Right ventricle myocardium superior (tissue), 1 donor: ENCODE measurements around the gene VGF. TPM values are rescaled to one million over a fixed set of nuclear protein-coding genes. Genes with fewer than 3 reads are reported as not detected.

Experiments used
- ATAC-seq: fragments of 200-7000 bp; cut with Tn5 transposase; one replicate; pipeline ENCODE4 v1.9.1; 2020; ENCODE audit warnings: mild to moderate bottlenecking; ENCODE audit not compliant: poor library complexity
- DNase-seq: peaks from one replicate; pipeline ENCODE4 v3.0.0-alpha.2; 2020
- intact Hi-C: fragments of 100-400 bp; cut with DNase I; formaldehyde crosslinking; loops from one replicate; pipeline ENCODE4 v1.11.2; 2022
- total RNA-seq: library from RNA; stranded (reverse); fragmentation: NEBNext Ultra II Directional; extraction: Animal tissue kit (Norgen Biotek cat#: 25700); gene quantifications from one replicate; pipeline ENCODE4 v1.2.1, GENCODE V29; 2021
- donor health status: DM: no; HTN: yes; CAD: no; lungs with severe emphysema.

The VGF gene
- total RNA-seq, 1 donor from 2014 or later, result not detected

DNA sequence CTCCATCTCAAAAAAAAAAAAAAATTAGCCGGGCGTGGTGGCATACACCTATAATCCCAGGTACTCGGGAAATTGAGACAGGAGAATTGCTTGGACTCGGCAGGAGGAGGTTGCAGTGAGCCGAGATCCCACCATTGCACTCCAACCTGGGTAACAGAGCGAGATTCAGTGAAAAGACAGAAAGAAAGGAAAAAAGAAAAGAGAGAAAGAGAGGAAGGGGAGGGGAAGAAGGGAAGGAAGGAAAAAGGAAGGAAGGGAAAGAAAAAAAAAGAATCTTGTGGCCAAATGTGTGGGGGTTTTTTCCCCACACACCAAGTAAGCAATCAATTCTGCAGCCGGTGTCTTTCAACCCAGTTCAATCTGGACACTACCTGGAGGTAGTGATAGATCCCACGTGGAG lies 23.7 kb upstream of the VGF start:
- intact Hi-C loops, result no loop called here
- ATAC-seq, result no peak
- DNase-seq, result no peak

DNA sequence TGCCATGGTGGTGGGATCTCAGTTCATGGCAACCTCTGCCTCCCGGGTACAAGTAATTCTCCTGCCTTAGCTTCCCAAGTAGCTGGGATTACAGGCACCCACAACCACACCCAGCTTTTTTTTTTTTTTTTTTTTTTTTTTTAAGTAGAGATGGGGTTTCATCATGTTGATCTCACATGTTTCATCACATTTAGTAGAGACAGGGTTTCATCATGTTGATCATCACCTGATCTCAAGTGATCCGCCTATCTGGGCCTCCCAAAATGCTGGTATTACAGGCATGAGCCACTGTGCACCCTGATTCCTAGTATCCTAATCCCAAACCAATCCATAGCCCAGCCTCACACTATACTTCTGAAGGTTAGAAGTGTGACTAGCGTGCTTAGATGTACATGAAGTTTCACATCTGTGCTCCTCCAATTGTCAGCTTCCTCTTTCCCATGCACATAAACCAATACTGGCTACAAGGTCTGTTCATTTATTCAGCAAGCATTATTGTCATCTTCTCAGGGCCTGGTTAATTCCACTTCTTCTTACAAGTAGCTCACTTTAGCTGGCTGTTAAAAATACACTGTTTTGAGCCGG lies 21.6 kb upstream of the VGF start:
- DNase-seq (no peak), ATAC-seq (no peak)
- intact Hi-C loops, result no loop called here

DNA sequence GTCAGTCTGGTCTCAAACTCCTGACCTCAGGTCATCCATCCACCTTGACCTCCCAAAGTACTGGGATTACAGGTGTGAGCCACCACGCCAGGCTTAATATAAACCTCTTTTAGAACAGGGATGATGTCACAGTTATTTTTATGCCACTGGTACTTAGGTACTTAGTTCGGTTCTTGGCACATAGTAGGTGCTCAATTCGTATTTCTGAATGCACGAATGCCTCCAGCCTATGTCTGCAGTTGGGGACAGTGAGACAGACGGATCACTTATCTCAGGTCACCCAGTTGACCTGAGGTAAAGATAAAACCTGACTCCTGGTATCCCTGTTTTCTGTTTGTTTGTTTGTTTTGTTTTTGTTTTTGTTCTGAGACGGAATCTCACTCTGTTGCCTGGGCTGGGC lies 20.8 kb upstream of the VGF start:
- ATAC-seq, result no peak
- intact Hi-C loops, result no loop called here
- no peak for DNase-seq

DNA sequence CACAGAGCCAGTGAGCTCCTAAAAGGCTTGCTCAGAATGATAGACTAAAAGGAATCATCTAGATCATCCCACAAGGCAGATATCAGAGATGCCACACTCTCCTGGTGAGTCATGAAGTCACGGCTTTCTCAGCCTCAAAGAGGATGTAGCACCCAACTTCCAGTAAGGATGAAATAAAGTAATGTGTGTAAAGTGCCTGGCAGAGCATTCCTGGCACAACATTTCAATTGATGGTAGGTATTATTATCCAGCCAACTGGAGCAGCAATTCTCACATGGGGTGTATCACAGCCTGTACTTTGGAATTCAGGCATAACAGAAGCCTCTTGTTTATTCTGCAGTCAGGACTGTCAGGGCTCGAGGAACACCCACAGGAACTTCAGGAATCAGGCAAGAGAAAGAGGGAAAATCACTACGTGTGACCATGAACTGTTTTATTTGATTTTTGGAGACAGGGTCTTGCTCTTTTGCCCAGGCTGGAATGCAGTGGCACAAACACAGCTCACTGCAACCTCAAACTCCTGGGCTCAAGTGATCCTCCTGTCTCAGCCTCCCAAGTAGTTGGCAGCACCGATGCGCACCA lies 20.0 kb upstream of the VGF start:
- no peak for DNase-seq
- intact Hi-C loops, result no loop called here
- no peak for ATAC-seq

DNA sequence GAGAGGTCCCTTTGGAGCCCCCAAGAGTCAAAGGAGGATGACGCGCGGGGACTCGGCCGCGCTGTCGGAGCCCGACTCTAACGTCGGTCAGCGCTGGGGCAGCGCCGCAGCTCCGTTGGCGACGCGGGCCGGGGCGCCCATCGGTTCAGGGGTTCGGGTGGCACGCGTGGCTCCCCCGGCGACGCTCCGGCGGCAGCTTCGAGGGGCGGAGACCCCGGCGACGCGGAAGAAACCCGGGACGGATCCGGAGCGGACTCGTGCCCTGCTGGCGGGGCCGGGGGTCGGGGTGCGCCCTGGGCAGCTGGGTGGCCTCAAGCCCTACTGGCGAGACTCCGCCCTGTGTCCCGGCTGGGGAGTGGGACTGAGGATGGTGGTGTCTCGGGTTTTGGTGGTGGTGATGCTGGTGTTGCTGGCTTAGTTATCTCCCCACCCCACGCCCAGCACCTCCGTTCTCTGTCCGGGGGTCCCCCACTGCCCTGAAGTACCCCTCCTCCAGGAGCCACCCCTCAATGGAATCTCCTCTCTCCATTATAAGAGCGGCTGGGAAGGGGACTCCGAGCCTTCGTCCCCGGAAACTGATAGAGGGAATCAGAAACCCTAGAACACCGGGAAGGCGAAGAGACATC lies 14.9 kb upstream of the VGF start, which contains the start of gene NAT16:
Gene NAT16 (minus strand): TSS at position 164 of the 626 bp plus-strand sequence. CDS start 5,486 bp downstream, outside the sequence.
- intact Hi-C loops, result no loop called here
- no peak for DNase-seq
- no peak for ATAC-seq

DNA sequence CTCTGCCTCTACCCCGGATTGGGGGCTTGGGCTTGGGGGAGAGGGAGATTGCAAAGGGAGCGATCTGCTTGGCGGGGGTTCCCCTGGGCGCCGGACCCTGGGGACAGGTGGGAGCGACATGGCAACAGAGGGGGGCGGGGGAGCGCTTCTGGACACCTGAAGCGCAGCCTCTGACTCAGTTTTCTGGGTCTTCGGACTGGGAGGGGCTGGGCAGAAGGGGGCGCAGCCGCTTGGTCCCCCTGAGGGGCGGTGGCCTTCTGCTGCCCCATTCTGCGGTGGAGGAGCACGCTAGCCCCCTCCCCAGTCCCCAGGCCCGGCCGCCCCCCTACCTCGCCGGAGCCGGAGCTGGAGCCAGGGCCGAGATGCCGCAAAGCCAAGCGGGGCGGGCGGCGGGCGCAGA lies 14.3 kb upstream of the VGF start:
- no peak for DNase-seq
- intact Hi-C loops, result no loop called here
- ATAC-seq, result no peak

DNA sequence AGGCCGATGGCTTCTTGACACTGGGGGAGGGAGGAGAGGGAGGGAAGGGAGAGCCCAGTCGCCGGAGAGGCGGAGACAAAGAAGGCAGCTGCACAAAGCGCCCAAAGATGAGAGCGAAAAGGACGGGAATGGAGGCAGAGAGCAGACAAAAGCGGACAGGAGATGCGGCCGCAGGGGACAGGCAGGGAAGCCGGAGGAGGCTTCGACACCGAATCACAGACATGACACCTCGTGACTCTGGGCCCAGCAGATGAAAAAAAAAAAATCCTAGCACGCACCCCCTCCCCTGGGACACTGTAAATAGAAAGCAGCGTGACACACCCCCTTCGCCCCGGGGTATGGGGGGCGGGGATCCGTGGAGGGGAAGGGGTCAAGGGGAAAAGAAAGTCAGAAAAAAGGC lies 13.7 kb upstream of the VGF start:
- intact Hi-C loops, result no loop called here
- DNase-seq (no peak), ATAC-seq (no peak)

DNA sequence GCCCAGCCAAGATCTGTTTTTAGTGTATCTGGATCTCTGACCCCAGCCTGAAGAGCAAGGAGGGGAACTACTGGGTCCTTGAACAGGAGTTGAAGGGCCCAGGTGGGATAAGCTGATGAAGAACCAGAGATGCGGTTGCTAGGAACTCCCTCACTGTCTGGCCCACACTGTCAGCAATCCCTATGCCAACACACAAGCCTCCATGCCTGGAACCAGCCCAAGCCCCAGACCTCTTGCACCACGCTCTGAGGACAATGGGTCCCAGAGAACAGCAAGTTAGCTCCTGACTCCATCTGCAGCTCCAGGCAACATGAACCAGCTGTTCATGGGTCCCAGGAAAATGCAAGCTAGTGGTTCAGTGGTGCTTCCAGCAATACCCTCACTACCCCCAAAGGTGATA lies 12.3 kb upstream of the VGF start:
- DNase-seq (no peak), ATAC-seq (no peak)
- intact Hi-C loops, result no loop called here

DNA sequence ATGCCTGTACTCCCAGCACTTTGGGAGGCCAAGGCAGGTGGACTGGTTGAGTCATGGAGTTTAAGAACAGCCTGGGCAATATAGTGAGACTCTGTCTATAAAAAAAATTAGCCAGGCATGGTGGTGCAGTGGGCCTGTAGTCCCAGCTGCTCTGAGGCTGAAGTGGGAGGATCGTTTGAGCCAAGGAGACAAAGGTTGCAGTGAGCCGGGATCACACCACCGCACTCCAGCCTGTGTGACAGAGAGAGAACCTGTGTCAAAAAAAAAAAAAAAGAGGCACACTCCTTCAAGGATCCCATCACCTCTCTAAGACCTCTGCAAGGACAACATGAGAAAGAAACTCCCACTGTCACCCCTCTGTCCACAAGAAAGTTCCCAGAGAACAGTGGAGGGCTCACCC lies 10.3 kb upstream of the VGF start:
- ATAC-seq (no peak), DNase-seq (no peak)
- intact Hi-C loops, result no loop called here

DNA sequence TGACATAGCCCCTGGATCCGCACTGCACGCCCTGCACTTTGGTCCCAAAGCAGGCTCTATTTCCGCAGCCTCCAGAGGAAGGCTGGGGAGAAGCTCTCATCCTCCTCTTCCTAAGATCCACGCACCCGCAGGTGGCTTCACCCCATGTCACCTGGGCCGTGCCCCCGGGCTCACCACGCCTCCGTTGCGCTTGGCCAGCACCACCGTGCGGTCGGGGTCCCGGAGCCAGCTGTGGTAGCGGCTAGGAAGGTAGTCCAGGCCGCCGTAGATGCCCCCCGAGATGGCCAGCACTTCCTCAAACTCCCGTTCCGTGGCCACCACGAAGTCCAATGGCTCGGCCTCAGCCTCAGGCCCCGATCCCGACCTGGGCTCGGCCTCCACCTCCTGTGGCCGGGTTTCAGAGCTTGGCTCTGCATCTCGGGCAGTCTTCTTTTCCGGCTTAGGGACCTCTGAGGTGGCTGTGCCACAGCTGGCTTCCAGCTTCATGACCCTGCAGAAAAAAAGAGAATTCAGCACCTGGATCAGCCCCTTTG lies 9.0 kb upstream of the VGF start:
- ATAC-seq (no peak), DNase-seq (no peak)
- intact Hi-C loops, result no loop called here

DNA sequence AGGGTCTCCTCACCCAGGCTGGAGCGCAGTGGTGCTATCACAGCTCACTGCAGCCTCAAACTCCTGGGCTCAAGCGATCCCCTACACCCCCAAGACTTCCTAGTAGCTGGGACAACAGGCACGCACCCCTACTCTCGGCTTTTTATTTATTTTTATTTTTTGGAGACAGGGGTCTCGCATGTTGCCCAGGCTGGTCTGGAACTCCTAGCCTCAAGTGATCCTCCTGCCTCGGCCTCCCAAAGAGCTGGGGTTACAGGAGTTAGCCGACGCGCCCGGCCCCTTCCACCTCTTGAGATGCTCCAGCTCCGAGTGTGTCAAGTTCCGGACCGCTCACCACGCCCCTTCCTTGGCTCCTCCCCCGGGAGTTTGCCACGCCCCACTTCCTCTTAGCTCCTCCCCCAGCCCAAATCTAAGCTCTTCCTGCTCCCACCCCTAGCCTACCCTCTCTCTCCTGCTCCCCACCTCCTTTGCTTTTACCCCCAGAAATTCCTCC lies 8.4 kb upstream of the VGF start:
- intact Hi-C loops, result no loop called here
- ATAC-seq (no peak), DNase-seq (no peak)

DNA sequence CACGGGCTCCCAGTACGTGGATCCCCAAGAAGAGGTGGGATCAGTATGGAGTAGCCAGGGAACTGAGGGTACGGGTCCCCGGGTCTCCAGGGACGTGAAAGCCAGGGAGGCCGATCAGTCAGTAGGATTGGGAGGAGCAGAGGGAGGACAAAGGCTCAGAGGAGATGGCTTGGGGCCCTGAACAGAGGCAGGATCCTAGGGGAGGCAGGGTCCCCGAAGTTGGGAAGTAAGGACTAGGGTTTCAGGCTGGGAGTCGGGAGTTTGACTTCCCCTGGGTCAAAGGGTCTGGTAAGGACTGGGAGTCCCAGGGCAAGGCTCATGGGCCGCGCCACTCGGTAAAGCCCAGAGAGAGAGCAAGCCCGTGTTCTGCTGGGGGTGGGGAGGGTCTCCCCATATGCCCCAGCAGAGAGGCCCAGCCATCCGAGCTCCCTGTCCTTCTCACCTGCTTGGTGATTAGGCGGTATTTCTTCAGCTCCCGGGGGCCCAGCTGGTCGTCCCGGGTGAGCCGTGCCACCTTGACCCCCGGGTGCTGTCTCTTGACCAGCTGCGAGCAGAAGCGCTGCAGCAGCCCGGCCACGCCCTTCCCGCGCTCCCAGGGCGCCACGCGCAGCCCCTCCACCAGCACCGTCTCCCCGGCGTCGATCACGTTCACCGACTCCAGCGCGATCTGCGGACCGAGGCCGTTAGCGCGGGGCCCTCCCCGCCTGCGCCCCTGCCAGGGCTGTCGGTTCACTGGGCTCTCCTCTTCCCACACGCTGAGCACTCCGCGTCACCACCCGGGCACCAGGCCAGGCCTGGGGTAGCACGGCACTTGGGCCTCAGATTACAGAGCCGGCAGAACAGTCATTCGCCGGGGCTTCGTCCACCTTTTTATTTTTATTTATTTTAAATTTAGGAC lies 7.7 kb upstream of the VGF start:
- DNase-seq, result peak; percentile 82
- intact Hi-C loops, result no loop called here

DNA sequence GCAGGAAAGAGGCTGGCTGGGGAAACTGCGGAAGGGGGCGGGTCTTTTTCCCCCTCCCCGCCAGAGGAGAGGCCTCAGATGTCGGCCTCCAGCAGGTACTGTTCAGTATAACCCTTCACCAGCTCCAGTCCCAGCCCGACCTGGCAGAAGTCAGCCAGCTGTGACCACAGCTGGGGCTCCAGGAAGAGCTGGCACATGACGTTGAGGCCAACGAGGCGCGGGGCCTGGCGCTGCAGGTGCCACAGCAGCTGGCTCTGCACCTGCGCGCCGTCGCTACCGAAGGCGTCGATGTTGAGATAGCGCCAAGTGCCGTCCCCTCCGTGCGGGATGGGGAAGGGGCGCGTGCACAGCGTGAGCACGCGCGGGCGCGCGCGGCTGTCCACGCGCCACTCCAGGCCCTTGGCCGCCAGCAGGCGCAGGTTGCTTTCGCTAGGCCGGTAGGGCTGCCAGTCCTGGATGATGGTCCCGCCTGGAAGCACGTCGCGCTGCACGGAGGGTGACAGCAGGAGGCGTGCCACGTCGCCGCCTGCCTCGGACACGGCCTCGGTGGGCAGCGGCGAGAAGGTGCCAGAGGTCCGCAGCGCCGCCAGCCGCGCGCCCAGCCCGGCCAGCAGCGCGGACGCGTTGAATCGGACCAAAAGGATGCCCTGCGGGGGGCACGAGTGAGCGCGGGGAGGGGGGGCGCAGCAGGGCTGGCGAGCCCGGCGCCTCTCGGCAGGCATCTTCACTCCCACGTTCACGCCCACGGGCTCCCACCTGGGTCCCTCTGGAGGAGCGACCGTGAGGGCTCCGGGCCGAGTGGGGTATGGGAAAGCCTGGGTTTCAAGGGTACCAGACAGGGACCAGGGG lies 6.9 kb upstream of the VGF start:
- DNase-seq, result no peak
- intact Hi-C loops, result no loop called here
- no peak for ATAC-seq

More for the DNA sequence above, 7.7 kb upstream of the VGF start:
- peak; percentile 84 for ATAC-seq

DNA sequence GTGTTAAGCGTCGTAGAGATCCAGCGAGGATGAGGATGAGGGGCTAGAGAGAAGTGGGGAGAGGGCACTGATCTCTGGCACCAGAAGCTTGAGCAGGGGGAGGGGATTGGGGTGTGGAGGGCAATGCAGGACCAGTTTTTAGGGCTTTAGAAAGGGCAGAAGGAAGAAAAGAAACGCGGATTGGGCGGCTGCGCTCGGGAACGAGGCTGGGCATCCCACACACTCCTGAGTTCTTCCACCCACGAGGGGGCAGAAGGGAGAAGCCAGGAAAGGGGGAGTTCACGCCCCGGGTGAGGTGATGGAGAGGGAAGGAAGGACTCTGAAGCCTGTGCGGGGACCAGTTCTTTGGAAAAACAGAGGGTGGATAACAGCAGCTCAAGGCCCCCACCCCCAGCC lies 6.1 kb upstream of the VGF start:
- intact Hi-C loops, result no loop called here
- ATAC-seq, result no peak
- DNase-seq, result no peak

DNA sequence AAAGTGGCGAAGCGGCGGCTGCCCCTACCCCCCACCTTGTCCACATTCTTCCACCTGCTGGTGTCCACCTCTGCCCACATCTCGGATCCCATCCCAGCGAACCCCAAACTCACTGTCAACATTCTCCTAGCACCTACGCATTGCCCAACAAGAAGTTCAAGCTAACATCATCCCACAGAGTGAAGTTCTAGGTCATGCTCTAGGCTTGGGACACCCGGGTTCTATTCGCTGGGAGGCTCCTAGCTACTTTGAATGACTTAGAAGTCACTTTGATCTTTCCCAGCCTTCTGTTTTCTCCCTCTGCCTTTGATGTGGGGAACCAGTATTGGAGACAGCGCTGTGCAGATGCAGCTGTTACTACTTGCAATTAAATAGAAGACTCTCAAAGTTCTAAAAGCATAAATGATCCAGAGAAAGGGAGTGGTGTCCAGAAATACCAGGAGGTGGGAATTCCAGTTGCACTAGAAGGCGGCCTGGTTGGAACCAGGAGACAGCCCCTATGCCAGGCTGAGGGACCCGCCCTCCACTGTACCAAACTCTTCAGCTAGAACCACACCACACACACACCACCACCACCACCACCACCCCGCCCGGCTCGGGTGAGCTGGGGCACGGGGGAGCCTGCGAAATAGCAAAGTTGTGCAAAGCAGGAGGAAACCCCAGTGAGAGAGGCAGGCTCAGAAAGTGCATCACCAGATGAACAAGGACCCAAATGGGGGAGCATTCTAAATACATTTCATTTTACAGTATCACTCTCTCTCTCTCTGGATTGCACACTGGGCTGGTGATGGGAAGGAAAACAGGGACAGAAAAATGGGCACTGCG lies 5.5 kb upstream of the VGF start:
- ATAC-seq, result no peak
- intact Hi-C loops, result no loop called here
- no peak for DNase-seq

DNA sequence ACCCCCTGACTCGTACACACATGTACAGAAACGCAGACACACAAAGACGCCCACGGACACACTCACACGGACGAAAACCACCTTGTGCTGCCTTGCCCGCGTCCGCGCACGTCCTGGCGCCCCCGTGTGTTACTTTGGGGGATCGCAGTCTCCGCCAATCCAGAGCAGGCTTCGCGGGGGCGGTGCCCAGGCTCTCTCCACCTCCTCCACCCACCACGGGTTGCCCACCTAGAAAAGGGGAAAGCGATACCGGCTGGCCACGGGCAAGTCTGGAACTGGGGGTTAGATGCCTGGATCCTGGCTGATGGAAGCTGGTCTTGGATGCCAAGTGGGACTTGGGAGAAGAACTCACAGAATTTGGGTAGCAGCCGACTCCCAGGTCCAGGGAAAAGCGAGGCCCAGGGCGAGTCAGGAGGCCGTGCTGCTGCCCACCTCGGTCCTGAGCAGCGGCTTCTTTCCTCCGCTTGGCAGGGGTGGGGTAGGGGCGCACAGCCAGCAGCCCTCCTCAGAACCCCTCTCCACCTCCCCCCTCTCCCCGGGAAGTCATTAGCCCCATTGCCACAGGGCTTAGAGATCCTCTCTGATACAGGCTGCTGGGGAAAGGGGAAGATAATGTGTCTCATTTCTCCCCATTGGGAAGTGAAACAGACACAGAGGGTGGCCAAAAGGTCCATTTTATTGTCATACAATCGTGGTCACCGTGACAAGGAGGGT lies 4.6 kb upstream of the VGF start:
- intact Hi-C loops, result no loop called here
- DNase-seq (peak; percentile 83), ATAC-seq (peak; percentile 48)
